Motor neuron (in vitro differentiated cells): ENCODE data around the gene CFAP46. TPM values are rescaled to one million over a fixed set of nuclear protein-coding genes. Genes with fewer than 3 reads are reported as not detected.

Source experiments
- ATAC-seq, 8 experiments: fragments of 200-7000 bp; cut with Tn5 transposase; replicated peaks in 6 of 8; 2 replicates each; pipeline ENCODE4 v1.8.0; 2021; ENCODE audit warnings: mild to moderate bottlenecking in 8 of 8, moderate library complexity in 8 of 8
- H3K27ac ChIP-seq, 2 donors: fragments of 250-450 bp; sonication (Bioruptor Pico); 2 replicates each; pipeline ENCODE4 v1.9.0; 2021; ENCODE audit warnings: antibody characterized with exemption in 2 of 2, mild to moderate bottlenecking in 2 of 2, moderate library complexity in 1 of 2
- H3K4me1 ChIP-seq, 2 donors: fragments of 250-450 bp; sonication (Bioruptor Pico); replicated peaks in 1 of 2; 2 replicates each; pipeline ENCODE4 v1.6.1; 2021; ENCODE audit warnings: antibody characterized with exemption in 2 of 2, mild to moderate bottlenecking in 2 of 2, moderate library complexity in 1 of 2
- H3K4me3 ChIP-seq, 5 donors: fragments of 250-450 bp; sonication (Bioruptor Pico); 2 replicates each; pipeline ENCODE4 v1.9.0; 2021; ENCODE audit warnings: antibody characterized with exemption in 5 of 5, mild to moderate bottlenecking in 5 of 5, moderate library complexity in 4 of 5
- WGBS, 10 experiments: fragments of 450-650 bp; shearing (Covaris generic); methylation state at CpG; one replicate each; pipeline ENCODE4 v1.0.0; 2022; 5-methylcytosine and 5-hydroxymethylcytosine counted together
- in situ Hi-C, 9 experiments: fragments of 400-800 bp; cut with MboI; loops; one replicate each; pipeline ENCODE4 v1.15.0; 2021; ENCODE audit warnings: low sequenced_read_pairs in 9 of 9, low pct_unique_long_range_greater_than_20kb in 2 of 9; ENCODE audit not compliant: unreplicated experiment in 9 of 9
- total RNA-seq, 8 experiments: library from RNA; unstranded; fragments of 300-600 nt; gene quantifications; 2 replicates each; pipeline versions ENCODE4 v1.2.3 to v1.2.4, GENCODE V29; 2022

The CFAP46 gene
- total RNA-seq, 8 experiments from 2014 or later, result 1.2 to 15.5 (median 2.7) TPM

DNA sequence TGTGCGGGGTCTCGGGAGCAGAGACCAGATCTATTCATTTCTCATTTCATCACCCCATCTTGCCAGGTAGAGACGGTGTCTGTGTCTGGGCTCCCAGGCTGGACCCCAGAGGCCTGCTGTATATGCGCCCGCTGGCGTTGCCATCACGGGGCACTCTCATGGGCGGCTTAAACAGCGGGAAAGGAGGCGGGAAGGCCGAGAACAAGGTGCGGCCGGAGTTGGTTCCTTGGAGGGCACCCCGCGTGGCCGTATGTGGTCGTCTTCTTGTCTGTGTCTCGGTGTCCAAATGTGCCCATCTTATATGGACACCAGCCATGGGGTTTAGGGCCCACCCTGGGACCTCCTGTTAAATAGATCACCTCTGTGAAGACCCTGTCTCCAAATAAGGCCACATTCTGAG, 2.1 kb upstream of the CFAP46 start:
- Histone ChIP-seq H3K27ac (no peak overlapping the region), H3K4me1 (peaks cover 8 to 23% of the 10 kb centered on the region in 2 donors), H3K4me3 (no peak overlapping the region)
- 80 to 100% (median 90%) methylated on average over 1 to 9 of the region's 18 CpGs; no CpG with 5 or more reads in 5 of the 10 experiments for WGBS, 10 experiments
- in situ Hi-C loops, result loop anchor here in 6 of 9 experiments (10.0 to 25.0 kb wide), 3 partner anchors 168 to 343 kb away; partner anchors contain the start of gene ADAM8 (in 1 of the 6)
- no peak for ATAC-seq

DNA sequence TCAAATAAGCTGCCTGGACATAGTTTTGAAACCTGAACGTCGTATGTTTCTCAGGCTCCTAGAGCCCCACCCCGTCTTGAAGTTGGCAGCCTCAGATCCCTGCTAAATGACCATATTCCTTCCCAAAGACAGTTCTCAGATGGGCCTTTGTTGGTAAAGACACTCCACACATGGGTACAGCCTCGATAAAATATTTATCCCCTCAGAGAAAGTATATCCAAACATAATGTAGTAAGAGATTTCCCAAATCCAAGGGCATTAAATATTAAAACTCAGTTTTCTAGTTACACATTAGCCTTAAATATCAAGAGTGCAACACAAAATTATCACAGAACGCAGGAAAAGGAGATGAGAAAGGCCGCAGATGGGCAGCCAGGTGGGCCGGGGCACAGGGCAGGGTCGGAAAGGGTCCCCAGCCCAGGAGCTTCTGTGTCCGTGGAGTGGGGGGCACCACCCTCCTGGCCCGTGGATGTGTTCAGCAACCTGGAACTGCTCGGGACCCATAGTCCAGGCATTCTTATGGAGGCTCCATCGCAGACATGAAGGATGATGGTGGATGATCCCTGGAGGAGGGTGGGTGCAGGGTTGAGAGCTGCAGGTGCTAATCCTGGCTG, 1.5 kb upstream of the CFAP46 start:
- Histone ChIP-seq H3K27ac (no peak overlapping the region), H3K4me3 (no peak overlapping the region), H3K4me1 (peaks cover 8 to 23% of the 10 kb centered on the region in 2 donors)
- no peak for ATAC-seq
- in situ Hi-C loops, result loop anchor here in 6 of 9 experiments (10.0 to 25.0 kb wide), 3 partner anchors 168 to 343 kb away; partner anchors contain the start of gene ADAM8 (in 1 of the 6)
- WGBS, 10 experiments, result 61 to 100% (median 90%) methylated on average over 1 to 9 of the region's 12 CpGs; no CpG with 5 or more reads in 3 of the 10 experiments

GRCh38 chr10:132943058-132943790, 854 bp upstream of the CFAP46 start:
- in situ Hi-C loops, result loop anchor here in 6 of 9 experiments (10.0 to 25.0 kb wide), 3 partner anchors 169 to 344 kb away; partner anchors contain the start of gene ADAM8 (in 1 of the 6)
- Histone ChIP-seq H3K27ac (no peak overlapping the region), H3K4me1 (peaks cover 8 to 23% of the 10 kb centered on the region in 2 donors), H3K4me3 (peak overlapping the region in 4 of 5 donors; percentile 40 to 63 (median 44))
- ATAC-seq, result peak in 1 of 8 experiments; percentile 10
- 0 to 90% methylated on average over 2 of the region's 43 CpGs; no CpG with 5 or more reads in 8 of the 10 experiments for WGBS, 10 experiments

GRCh38 chr10:132941640-132942051, 724 bp downstream of the CFAP46 start:
- in situ Hi-C loops, result loop anchor here in 6 of 9 experiments (10.0 to 25.0 kb wide), 3 partner anchors 171 to 346 kb away; partner anchors contain the start of gene ADAM8 (in 1 of the 6)
- peak in 1 of 8 experiments; percentile 4 for ATAC-seq
- H3K4me1 ChIP-seq, result peaks cover 0 to 16% of the 10 kb centered on the region in 2 donors
- peak overlapping the region; percentile 40 to 63 (median 46) for H3K4me3 ChIP-seq
- H3K27ac ChIP-seq, result no peak overlapping the region
- WGBS, 10 experiments, result 67 to 100% methylated on average over 1 to 3 of the region's 11 CpGs; no CpG with 5 or more reads in 8 of the 10 experiments

GRCh38 chr10:132940791-132941465, 1.4 kb downstream of the CFAP46 start:
- 20 to 100% (median 69%) methylated on average over 1 to 8 of the region's 28 CpGs; no CpG with 5 or more reads in 3 of the 10 experiments for WGBS, 10 experiments
- H3K27ac ChIP-seq, result no peak overlapping the region
- peaks cover 0 to 12% of the 10 kb centered on the region in 2 donors for H3K4me1 ChIP-seq
- no peak for ATAC-seq
- in situ Hi-C loops, result loop anchor here in 6 of 9 experiments (10.0 to 25.0 kb wide), 3 partner anchors 171 to 346 kb away; partner anchors contain the start of gene ADAM8 (in 1 of the 6)
- no peak overlapping the region for H3K4me3 ChIP-seq

GRCh38 chr10:132939957-132940790, 2.2 kb downstream of the CFAP46 start:
- in situ Hi-C loops, result loop anchor here in 6 of 9 experiments (10.0 to 25.0 kb wide), 3 partner anchors 172 to 347 kb away; partner anchors contain the start of gene ADAM8 (in 1 of the 6)
- Histone ChIP-seq H3K4me3 (no peak overlapping the region), H3K27ac (no peak overlapping the region), H3K4me1 (peaks cover 0 to 9% of the 10 kb centered on the region in 2 donors)
- 20 to 86% (median 39%) methylated on average over 1 to 17 of the region's 24 CpGs; no CpG with 5 or more reads in 4 of the 10 experiments for WGBS, 10 experiments
- ATAC-seq, result peak; percentile 46 to 69 (median 60)

DNA sequence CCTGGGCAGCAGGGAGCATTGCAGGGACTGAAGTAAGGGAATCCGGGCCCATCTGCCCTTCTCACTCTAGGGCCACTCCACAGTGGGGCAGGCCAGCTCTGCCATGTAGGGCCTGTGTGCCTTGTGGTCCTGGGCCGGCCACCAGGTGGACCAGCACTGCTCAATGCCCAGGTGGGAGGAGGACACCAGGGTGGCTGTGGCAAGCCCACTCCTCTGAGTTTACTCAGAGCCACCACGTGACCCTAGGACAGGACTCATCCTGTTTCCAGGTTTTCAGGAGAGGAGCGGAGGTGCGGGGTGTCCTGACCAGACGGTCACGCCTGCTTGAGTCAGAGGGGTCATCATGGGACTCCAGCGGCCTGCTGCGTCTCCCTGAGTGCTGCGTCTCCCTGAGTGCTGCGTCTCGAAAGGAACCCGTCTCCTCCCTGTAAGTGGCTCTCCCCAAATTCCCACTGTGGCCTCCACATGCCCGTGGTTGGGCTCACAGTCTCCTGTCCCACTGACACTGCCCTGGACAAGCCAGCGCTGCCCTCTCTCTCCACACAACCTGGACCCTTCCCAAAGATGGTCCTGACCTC, 2.9 kb downstream of the CFAP46 start:
- Histone ChIP-seq H3K4me1 (peaks cover 0 to 9% of the 10 kb centered on the region in 2 donors), H3K27ac (no peak overlapping the region), H3K4me3 (no peak overlapping the region)
- WGBS, 10 experiments, result 33 to 100% (median 80%) methylated on average over 2 of the region's 15 CpGs; no CpG with 5 or more reads in 5 of the 10 experiments
- in situ Hi-C loops, result loop anchor here in 4 of 9 experiments (25.0 kb wide), 2 partner anchors 173 to 348 kb away; partner anchors contain the start of gene ADAM8 (in 1 of the 4)
- no peak for ATAC-seq

DNA sequence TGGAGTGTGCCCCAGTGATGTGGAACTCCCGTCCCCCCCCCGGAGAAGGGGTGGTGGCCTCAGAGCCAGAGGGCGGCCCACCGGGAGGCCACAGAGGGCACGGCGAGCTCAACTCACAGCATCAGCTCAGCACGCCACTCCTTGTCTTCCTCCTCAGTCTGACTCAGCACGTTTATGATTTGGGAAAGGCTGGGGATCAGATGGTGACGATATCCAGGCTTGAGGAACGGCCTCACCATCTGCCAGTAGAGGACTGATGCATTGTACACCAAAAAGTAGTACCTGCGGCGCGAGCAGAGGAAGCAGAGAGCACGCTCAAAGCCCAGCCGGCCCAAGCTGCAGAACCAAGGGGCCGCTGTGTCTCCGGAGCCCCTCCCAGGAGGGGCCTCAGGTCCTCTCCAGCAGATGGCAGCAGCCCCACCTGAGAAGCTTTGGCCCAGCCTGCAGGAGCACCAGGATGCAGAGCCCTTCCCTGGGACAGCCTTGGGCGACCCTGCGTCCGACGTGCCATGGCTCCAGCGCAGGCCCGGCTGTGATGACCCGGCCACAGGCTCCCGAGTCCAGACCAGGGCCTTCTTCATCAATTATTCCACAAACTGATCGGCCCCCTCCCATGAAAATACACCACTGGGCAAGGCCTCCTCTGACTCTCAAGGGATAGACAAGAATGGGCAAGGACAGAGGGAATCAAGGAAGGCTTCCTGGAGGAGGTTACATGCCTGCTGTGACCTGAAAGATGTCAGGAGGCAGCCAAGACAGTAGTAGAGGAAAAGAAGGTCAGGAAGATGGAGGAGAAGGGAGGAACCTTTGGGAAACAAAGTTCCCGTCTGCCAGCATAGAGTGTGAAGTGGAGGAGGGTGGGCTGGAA, 3.7 kb downstream of the CFAP46 start:
- H3K4me3 ChIP-seq, result no peak overlapping the region
- H3K27ac ChIP-seq, result no peak overlapping the region
- in situ Hi-C loops, result loop anchor here in 4 of 9 experiments (25.0 kb wide), 2 partner anchors 174 to 349 kb away; partner anchors contain the start of gene ADAM8 (in 1 of the 4)
- ATAC-seq, result peak in 1 of 8 experiments; percentile 21
- 27 to 83% (median 65%) methylated on average over 1 to 16 of the region's 27 CpGs; no CpG with 5 or more reads in 3 of the 10 experiments for WGBS, 10 experiments
- H3K4me1 ChIP-seq, result peaks cover 0 to 9% of the 10 kb centered on the region in 2 donors

- no peak overlapping the region for H3K27ac ChIP-seq
- WGBS, 10 experiments, result 73 to 100% (median 92%) methylated on average over 1 to 15 of the region's 19 CpGs; no CpG with 5 or more reads in 3 of the 10 experiments
- H3K4me3 ChIP-seq, result no peak overlapping the region
- ATAC-seq, result no peak
- peaks cover 0 to 9% of the 10 kb centered on the region in 2 donors for H3K4me1 ChIP-seq
- in situ Hi-C loops, result loop anchor here in 4 of 9 experiments (25.0 kb wide), 2 partner anchors 174 to 349 kb away; partner anchors contain the start of gene ADAM8 (in 1 of the 4)
Observed at GRCh38 chr10:132937861-132938260, 4.5 kb downstream of the CFAP46 start.

DNA sequence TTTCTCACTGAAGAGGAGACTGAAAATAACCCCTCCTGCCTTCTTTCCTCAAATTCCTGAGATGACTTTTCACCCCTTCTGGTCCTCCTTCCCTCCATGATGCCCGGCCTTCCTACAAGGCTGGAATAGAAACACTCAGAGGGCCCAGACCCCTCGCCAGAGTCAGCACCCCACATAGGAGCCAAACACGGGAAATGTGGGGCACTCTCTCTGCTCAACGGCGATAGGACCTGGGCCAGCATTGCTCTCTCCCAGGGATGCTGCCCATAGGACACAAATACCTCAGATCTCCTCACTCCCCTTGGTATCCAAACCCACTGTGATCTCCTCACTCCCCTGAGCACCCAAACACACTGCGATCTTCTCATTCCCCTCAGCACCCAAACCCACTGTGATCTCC, 7.4 kb downstream of the CFAP46 start:
- Histone ChIP-seq H3K4me3 (no peak overlapping the region), H3K27ac (no peak overlapping the region), H3K4me1 (peaks cover 2 to 3% of the 10 kb centered on the region in 2 donors)
- WGBS, 10 experiments, result 50 to 89% (median 81%) methylated on average over 1 to 5 of the region's 6 CpGs; no CpG with 5 or more reads in 4 of the 10 experiments
- in situ Hi-C loops, result loop anchor here in 4 of 9 experiments (25.0 kb wide), 2 partner anchors 177 to 352 kb away; partner anchors contain the start of gene ADAM8 (in 1 of the 4)
- ATAC-seq, result no peak
